ENCODE measurements around the gene NACAD. TPM values are rescaled to one million over a fixed set of nuclear protein-coding genes. Genes with fewer than 3 reads are reported as not detected.
"Not testable (repeated sequence)": the region's sequence is repeated elsewhere in the genome, so short reads cannot be mapped to it uniquely, and the experiment has no call there.

The NACAD gene
- total RNA-seq, 1 donor, result 3.6 TPM

DNA sequence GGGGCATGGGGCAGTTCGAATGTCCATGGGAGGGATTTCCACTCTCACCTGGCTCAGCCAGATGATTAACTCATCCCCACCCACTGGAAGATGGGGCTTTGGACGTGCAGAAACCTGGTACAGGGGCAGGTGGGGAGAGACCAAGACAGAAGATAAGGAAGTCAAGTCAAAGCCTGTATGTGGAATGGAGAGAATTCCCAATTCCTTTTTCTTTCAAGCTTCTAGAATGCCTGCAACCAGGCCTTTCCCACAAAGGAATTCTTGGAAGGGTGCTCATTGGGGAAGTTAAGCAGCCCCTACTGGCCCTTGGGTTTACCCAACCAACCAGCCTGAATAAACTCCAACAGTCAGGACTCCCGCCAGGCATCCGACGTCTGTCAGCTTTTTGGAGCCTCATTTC lies 49.7 kb downstream of the NACAD start:
- DNase-seq (ENCODE audit: low read depth), result no peak
- H3K4me3 ChIP-seq (ENCODE audit: low read depth, low read length), result no peak overlapping the region
- TF ChIP-seq, protein P1, sequence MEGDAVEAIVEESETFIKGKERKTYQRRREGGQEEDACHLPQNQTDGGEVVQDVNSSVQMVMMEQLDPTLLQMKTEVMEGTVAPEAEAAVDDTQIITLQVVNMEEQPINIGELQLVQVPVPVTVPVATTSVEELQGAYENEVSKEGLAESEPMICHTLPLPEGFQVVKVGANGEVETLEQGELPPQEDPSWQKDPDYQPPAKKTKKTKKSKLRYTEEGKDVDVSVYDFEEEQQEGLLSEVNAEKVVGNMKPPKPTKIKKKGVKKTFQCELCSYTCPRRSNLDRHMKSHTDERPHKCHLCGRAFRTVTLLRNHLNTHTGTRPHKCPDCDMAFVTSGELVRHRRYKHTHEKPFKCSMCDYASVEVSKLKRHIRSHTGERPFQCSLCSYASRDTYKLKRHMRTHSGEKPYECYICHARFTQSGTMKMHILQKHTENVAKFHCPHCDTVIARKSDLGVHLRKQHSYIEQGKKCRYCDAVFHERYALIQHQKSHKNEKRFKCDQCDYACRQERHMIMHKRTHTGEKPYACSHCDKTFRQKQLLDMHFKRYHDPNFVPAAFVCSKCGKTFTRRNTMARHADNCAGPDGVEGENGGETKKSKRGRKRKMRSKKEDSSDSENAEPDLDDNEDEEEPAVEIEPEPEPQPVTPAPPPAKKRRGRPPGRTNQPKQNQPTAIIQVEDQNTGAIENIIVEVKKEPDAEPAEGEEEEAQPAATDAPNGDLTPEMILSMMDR (IDR thresholded peaks at IDR 0.05; ENCODE audit: insufficient read depth, low read length), result no peak

DNA sequence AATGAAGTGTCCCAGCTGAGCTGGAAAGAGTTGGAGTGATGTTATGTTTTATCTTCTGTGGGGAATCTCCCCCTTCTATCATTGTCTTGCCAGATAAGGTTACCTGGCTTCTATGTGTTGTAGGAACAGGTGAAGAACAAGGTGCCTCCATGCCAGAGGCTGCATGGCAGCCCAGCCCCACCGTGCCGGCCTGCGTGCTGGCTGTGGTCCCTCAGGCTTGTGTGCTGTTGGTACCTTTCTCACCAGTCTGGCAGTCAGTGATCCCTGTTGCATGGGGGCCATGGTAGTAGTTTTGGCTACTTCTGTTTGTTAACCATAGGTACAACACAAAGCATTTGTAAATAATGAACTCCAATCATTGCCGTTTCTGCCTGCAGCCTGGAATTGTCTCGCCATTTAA lies 50.9 kb downstream of the NACAD start:
- no peak for DNase-seq (ENCODE audit: low read depth)
- H3K4me3 ChIP-seq (ENCODE audit: low read depth, low read length), result no peak overlapping the region
- TF ChIP-seq, protein P1 (IDR thresholded peaks at IDR 0.05; ENCODE audit: insufficient read depth, low read length), result no peak

- no peak for DNase-seq (ENCODE audit: low read depth)
- H3K4me3 ChIP-seq (ENCODE audit: low read depth, low read length), result no peak overlapping the region
- TF ChIP-seq, protein P1 (IDR thresholded peaks at IDR 0.05; ENCODE audit: insufficient read depth, low read length), result no peak
Observed at GRCh38 chr7:45036796-45037195, 52.0 kb downstream of the NACAD start.

DNA sequence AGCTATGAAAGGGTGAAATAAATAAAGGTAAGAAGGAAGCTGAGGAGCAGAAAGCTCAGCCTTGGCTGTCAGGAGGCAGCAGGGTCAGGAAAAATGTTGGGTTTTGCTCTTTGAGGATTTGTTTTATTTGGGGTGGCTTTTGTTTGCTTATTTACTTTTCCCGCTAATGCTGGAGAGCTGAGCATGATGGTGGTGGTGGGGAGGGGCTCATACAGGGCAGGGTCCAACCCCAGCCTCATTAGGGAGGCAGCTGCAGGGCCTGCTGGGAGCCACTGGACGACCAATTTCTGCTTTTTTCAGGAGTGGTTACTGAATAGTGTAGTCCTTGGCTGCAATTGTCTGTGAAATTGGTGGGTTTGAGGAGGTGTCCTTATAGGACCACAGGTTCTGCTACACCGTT lies 52.5 kb downstream of the NACAD start:
- no peak for DNase-seq (ENCODE audit: low read depth)
- TF ChIP-seq, protein P1 (IDR thresholded peaks at IDR 0.05; ENCODE audit: insufficient read depth, low read length), result no peak
- H3K4me3 ChIP-seq (ENCODE audit: low read depth, low read length), result no peak overlapping the region

DNA sequence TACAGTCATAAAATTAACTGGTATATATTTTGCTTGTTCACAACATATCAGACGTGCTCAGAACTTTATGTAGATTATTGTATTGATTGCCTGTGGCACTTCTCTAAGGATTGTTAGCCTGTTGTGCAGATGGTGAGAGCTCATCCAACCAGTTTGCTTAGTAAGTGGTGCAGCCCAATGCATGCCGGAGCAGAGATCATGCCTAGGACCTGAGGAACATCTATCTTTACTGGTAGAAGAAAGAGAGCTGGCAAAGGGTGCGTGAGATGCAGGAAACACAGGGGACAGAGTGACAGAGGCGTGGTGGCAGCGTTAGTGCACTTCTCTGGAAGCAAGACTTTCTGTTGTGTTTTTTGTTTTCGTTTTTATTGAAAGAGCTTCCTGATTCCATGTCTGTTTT lies 52.9 kb downstream of the NACAD start:
- H3K4me3 ChIP-seq (ENCODE audit: low read depth, low read length), result no peak overlapping the region
- TF ChIP-seq, protein P1 (IDR thresholded peaks at IDR 0.05; ENCODE audit: insufficient read depth, low read length), result no peak
- no peak for DNase-seq (ENCODE audit: low read depth)

DNA sequence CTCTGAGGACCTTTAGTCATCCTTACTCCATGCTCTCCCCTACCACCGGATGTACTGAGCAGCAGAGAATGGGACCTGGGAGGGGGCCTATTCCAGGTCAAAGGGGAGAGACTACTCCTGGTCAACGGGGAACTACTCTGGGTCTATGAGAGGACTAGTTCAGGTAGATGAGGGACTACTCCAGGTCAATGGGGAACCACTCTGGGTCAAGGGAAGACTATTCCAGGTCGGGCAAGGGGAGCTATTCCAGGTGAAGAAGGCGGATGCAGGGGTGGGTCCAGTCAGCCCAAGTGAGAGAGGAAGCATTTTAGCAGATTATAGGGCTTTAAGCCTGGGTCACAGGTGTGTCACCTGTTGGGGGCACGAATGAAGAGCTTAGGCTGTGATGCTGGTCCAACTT lies 53.4 kb downstream of the NACAD start:
- no peak overlapping the region for H3K4me3 ChIP-seq (ENCODE audit: low read depth, low read length)
- DNase-seq (ENCODE audit: low read depth), result no peak
- TF ChIP-seq, protein P1 (IDR thresholded peaks at IDR 0.05; ENCODE audit: insufficient read depth, low read length), result no peak

GRCh38 chr7:45034710-45035109 lies 54.1 kb downstream of the NACAD start:
- not testable (repeated sequence) for H3K4me3 ChIP-seq (ENCODE audit: low read depth, low read length); DNase-seq (ENCODE audit: low read depth)
